ENCODE data around the gene PTPRG.

The PTPRG gene

DNA sequence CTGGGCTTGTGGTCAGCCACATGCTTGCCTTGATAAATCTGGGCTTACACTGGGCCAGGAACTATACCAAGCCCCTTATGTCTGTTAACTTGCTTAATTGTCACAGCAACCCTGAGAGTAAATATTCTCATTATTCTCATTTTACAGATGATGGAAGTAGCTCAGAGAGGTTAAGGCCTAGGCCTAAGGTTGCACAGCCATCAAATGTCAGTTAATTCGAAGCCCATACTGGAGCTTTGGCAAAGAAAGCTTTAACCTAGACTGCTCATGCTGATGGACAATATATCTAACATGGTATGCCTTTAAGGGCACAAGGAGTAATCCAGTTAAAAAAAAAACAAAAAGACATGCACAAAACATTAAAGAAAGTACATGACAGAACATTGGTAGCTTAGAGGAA is 591.9 kb downstream of the PTPRG start:
- Histone ChIP-seq H2BK5ac (ENCODE audit: low read depth, low read length, poor library complexity) (no peak overlapping the region), H2BK120ac (ENCODE audit: insufficient read depth, low read length, poor library complexity) (no peak overlapping the region), H3K23ac (ENCODE audit: low read length) (no peak overlapping the region), H3K14ac (ENCODE audit: low read length) (no peak overlapping the region), H3K27me3 (ENCODE audit: insufficient read depth, low read length) (no peaks in the 10 kb centered on the region), H3K18ac (ENCODE audit: low read length) (no peak overlapping the region), H3K9me3 (ENCODE audit: insufficient read depth, low read depth, low read length) (no peaks in the 10 kb centered on the region), H3K9ac (ENCODE audit: low read length) (no peak overlapping the region), H4K91ac (ENCODE audit: low read depth, low read length) (no peak overlapping the region), H3K79me2 (ENCODE audit: control insufficient read depth, insufficient read depth, low read length, poor library complexity) (no peaks in the 10 kb centered on the region), H4K12ac (ENCODE audit: low read depth, low read length) (no peak overlapping the region), H3K79me1 (ENCODE audit: low read length) (no peaks in the 10 kb centered on the region), H3K36me3 (ENCODE audit: control insufficient read depth in 1 of 2, insufficient read depth in 2 of 2, low read length in 2 of 2) (no peaks in the 10 kb centered on the region), H2AK5ac (ENCODE audit: low read length) (no peak overlapping the region), H3K27ac (ENCODE audit: low read depth, low read length) (no peak overlapping the region), H3K4ac (ENCODE audit: low read depth, low read length) (no peak overlapping the region), H3K4me2 (ENCODE audit: low read length) (no peak overlapping the region), H2AFZ (ENCODE audit: insufficient read depth, low read length, poor library complexity) (no peak overlapping the region), H3K4me3 (ENCODE audit: low read depth, low read length) (no peak overlapping the region), H2BK12ac (ENCODE audit: low read length) (no peak overlapping the region), H4K8ac (ENCODE audit: low read depth, low read length) (no peak overlapping the region), H3K4me1 (ENCODE audit: control insufficient read depth in 1 of 2, insufficient read depth in 2 of 2, low read length in 2 of 2) (no peaks in the 10 kb centered on the region)
- no peak for DNase-seq
- no CpG with 5 or more reads among the region's 1 CpG for WGBS (ENCODE audit: extremely low coverage, insufficient coverage, insufficient read length)

DNA sequence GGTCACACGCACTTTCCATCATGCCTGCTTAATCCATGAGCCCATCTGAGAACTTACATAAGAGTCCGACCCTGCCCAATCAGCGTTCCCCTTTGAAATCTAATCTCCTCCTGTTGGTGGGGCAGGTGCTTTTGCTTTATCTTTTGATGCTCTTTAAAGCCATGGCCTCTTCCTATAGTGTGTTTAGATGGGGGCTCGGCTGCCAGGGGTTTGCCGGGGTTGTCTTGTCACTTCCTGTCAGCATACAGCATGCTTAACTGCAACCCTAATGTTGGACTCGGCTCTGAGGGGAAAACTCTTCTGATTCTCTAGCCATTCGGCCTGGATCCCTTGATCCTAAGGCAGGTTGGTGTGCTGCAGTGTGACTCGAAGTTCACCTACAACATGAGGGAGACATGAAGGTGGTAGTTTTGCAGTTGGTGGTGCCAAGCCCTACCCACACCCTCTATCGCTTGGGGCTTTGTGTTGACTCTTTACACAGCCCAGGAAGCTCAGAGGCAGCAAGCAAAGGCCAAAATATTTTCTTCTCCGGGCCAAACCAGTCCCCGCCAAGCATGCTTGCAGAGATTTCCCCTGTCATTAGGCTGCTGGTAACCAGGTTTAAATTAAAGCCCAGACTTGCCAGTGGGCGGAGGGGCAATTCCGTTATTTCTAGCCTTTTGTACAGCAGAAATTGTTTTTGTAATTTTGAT is 593.2 kb downstream of the PTPRG start:
- Histone ChIP-seq H4K8ac (ENCODE audit: low read depth, low read length) (no peak overlapping the region), H3K36me3 (ENCODE audit: control insufficient read depth in 1 of 2, insufficient read depth in 2 of 2, low read length in 2 of 2) (no peaks in the 10 kb centered on the region), H3K27ac (ENCODE audit: low read depth, low read length) (no peak overlapping the region), H3K9ac (ENCODE audit: low read length) (no peak overlapping the region), H3K9me3 (ENCODE audit: insufficient read depth, low read depth, low read length) (no peaks in the 10 kb centered on the region), H3K4me1 (ENCODE audit: control insufficient read depth in 1 of 2, insufficient read depth in 2 of 2, low read length in 2 of 2) (no peaks in the 10 kb centered on the region), H2BK120ac (ENCODE audit: insufficient read depth, low read length, poor library complexity) (no peak overlapping the region), H4K12ac (ENCODE audit: low read depth, low read length) (no peak overlapping the region), H3K4me2 (ENCODE audit: low read length) (no peak overlapping the region), H4K91ac (ENCODE audit: low read depth, low read length) (no peak overlapping the region), H3K18ac (ENCODE audit: low read length) (no peak overlapping the region), H3K79me1 (ENCODE audit: low read length) (no peaks in the 10 kb centered on the region), H2BK12ac (ENCODE audit: low read length) (no peak overlapping the region), H2BK5ac (ENCODE audit: low read depth, low read length, poor library complexity) (no peak overlapping the region), H3K23ac (ENCODE audit: low read length) (no peak overlapping the region), H2AFZ (ENCODE audit: insufficient read depth, low read length, poor library complexity) (no peak overlapping the region), H3K27me3 (ENCODE audit: insufficient read depth, low read length) (no peaks in the 10 kb centered on the region), H2AK5ac (ENCODE audit: low read length) (no peak overlapping the region), H3K4ac (ENCODE audit: low read depth, low read length) (no peak overlapping the region), H3K79me2 (ENCODE audit: control insufficient read depth, insufficient read depth, low read length, poor library complexity) (no peaks in the 10 kb centered on the region), H3K4me3 (ENCODE audit: low read depth, low read length) (no peak overlapping the region), H3K14ac (ENCODE audit: low read length) (no peak overlapping the region)
- no CpG with 5 or more reads among the region's 13 CpGs for WGBS (ENCODE audit: extremely low coverage, insufficient coverage, insufficient read length)
- no peak for DNase-seq

DNA sequence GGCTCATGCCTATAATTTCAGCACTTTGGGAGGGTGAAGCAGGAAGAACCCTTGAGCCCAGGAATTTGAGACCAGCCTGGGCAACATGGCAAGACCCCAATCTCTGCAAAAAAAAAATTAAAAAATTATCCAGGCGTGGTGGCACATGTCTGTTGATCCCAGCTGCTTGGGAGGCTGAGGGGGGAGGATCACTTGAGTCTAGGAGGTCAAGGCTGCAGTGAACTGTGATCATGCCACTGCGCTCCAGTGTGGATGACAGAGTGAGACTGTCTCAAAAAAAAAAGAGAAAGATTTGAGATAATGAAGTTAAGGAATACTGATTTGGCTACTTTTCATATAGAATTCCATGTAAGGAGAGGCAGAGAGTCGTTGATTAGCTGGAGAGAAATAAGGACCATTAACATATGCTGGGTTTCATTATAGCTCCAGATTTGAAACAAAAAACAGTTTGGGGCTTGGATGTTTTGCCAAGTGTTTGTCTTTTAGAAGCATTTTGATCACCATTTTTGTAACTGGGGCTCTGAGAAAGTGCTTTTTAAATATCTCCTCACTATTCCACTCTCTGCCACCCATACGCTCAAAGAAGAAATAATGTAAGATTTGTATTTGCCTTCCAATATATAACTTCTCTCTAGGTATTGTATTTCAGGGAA is 597.8 kb downstream of the PTPRG start:
- H3K9me3 ChIP-seq (ENCODE audit: insufficient read depth, low read depth, low read length): no peaks in the 10 kb centered on the region

GRCh38 chr3:62159709-62160092 is 598.3 kb downstream of the PTPRG start:
- no peak overlapping the region for H2AFZ ChIP-seq (ENCODE audit: insufficient read depth, low read length, poor library complexity)
- H3K4me3 ChIP-seq (ENCODE audit: low read depth, low read length): no peak overlapping the region
- H4K12ac ChIP-seq (ENCODE audit: low read depth, low read length): no peak overlapping the region
- H3K4me2 ChIP-seq (ENCODE audit: low read length): no peak overlapping the region
- no peak overlapping the region for H2BK120ac ChIP-seq (ENCODE audit: insufficient read depth, low read length, poor library complexity)
- no peaks in the 10 kb centered on the region for H3K9me3 ChIP-seq (ENCODE audit: insufficient read depth, low read depth, low read length)
- no CpG with 5 or more reads among the region's 6 CpGs for WGBS (ENCODE audit: extremely low coverage, insufficient coverage, insufficient read length)
- no peak overlapping the region for H3K18ac ChIP-seq (ENCODE audit: low read length)
- no peaks in the 10 kb centered on the region for H3K36me3 ChIP-seq (ENCODE audit: control insufficient read depth in 1 of 2, insufficient read depth in 2 of 2, low read length in 2 of 2)
- no peak overlapping the region for H3K4ac ChIP-seq (ENCODE audit: low read depth, low read length)
- no peak overlapping the region for H4K91ac ChIP-seq (ENCODE audit: low read depth, low read length)
- H2BK5ac ChIP-seq (ENCODE audit: low read depth, low read length, poor library complexity): no peak overlapping the region
- no peak overlapping the region for H3K23ac ChIP-seq (ENCODE audit: low read length)
- H3K27ac ChIP-seq (ENCODE audit: low read depth, low read length): no peak overlapping the region
- H4K8ac ChIP-seq (ENCODE audit: low read depth, low read length): no peak overlapping the region
- H3K9ac ChIP-seq (ENCODE audit: low read length): no peak overlapping the region
- no peaks in the 10 kb centered on the region for H3K79me2 ChIP-seq (ENCODE audit: control insufficient read depth, insufficient read depth, low read length, poor library complexity)
- H3K27me3 ChIP-seq (ENCODE audit: insufficient read depth, low read length): no peaks in the 10 kb centered on the region
- DNase-seq: no peak
- H2AK5ac ChIP-seq (ENCODE audit: low read length): no peak overlapping the region
- no peak overlapping the region for H3K14ac ChIP-seq (ENCODE audit: low read length)
- no peaks in the 10 kb centered on the region for H3K79me1 ChIP-seq (ENCODE audit: low read length)
- H3K4me1 ChIP-seq (ENCODE audit: control insufficient read depth in 1 of 2, insufficient read depth in 2 of 2, low read length in 2 of 2): no peaks in the 10 kb centered on the region
- no peak overlapping the region for H2BK12ac ChIP-seq (ENCODE audit: low read length)

More for the DNA sequence above, 597.8 kb downstream of the PTPRG start:
- Histone ChIP-seq H3K23ac (ENCODE audit: low read length) (no peak overlapping the region), H3K27ac (ENCODE audit: low read depth, low read length) (no peak overlapping the region), H3K79me1 (ENCODE audit: low read length) (no peaks in the 10 kb centered on the region), H4K12ac (ENCODE audit: low read depth, low read length) (no peak overlapping the region), H3K4me3 (ENCODE audit: low read depth, low read length) (no peak overlapping the region), H4K8ac (ENCODE audit: low read depth, low read length) (no peak overlapping the region), H3K18ac (ENCODE audit: low read length) (no peak overlapping the region), H4K91ac (ENCODE audit: low read depth, low read length) (no peak overlapping the region), H3K4ac (ENCODE audit: low read depth, low read length) (no peak overlapping the region), H2AK5ac (ENCODE audit: low read length) (no peak overlapping the region), H3K4me1 (ENCODE audit: control insufficient read depth in 1 of 2, insufficient read depth in 2 of 2, low read length in 2 of 2) (no peaks in the 10 kb centered on the region), H3K14ac (ENCODE audit: low read length) (no peak overlapping the region), H3K9ac (ENCODE audit: low read length) (no peak overlapping the region), H2BK12ac (ENCODE audit: low read length) (no peak overlapping the region), H2BK5ac (ENCODE audit: low read depth, low read length, poor library complexity) (no peak overlapping the region), H3K27me3 (ENCODE audit: insufficient read depth, low read length) (no peaks in the 10 kb centered on the region), H3K36me3 (ENCODE audit: control insufficient read depth in 1 of 2, insufficient read depth in 2 of 2, low read length in 2 of 2) (no peaks in the 10 kb centered on the region), H3K4me2 (ENCODE audit: low read length) (no peak overlapping the region), H2AFZ (ENCODE audit: insufficient read depth, low read length, poor library complexity) (no peak overlapping the region), H2BK120ac (ENCODE audit: insufficient read depth, low read length, poor library complexity) (no peak overlapping the region), H3K79me2 (ENCODE audit: control insufficient read depth, insufficient read depth, low read length, poor library complexity) (no peaks in the 10 kb centered on the region)
- no peak for DNase-seq
- WGBS (ENCODE audit: extremely low coverage, insufficient coverage, insufficient read length): no CpG with 5 or more reads among the region's 4 CpGs
